Muscle layer of duodenum (tissue), 2 donors: Measurements from ENCODE around the gene ADRB1.

Experiments
- H3K27ac ChIP-seq: one replicate; pipeline ENCODE4 v1.7.0; 2013; ENCODE audit warnings: mild to moderate bottlenecking, low read length
- H3K27me3 ChIP-seq: one replicate; pipeline ENCODE4 v1.7.0; 2013; ENCODE audit warnings: low read depth, mild to moderate bottlenecking, control low read depth, low read length
- H3K36me3 ChIP-seq, 2 donors: one replicate each; pipeline ENCODE4 v1.7.0; 2013; ENCODE audit warnings: low read length in 2 of 2, control low read depth in 1 of 2, mild to moderate bottlenecking in 1 of 2; ENCODE audit not compliant: insufficient read depth in 2 of 2, control insufficient read depth in 1 of 2
- H3K4me1 ChIP-seq, 2 donors: one replicate each; pipeline ENCODE4 v1.7.0; 2013; ENCODE audit warnings: low read length in 2 of 2, mild to moderate bottlenecking in 2 of 2, control low read depth in 1 of 2, moderate library complexity in 1 of 2; ENCODE audit not compliant: insufficient read depth in 2 of 2, control insufficient read depth in 1 of 2
- H3K4me3 ChIP-seq, 2 donors: one replicate each; pipeline ENCODE4 v1.7.0; 2013; ENCODE audit warnings: low read length in 2 of 2, low read depth in 1 of 2, mild to moderate bottlenecking in 1 of 2
- H3K9me3 ChIP-seq, 2 donors: one replicate each; pipeline ENCODE4 v1.7.0; 2013; ENCODE audit warnings: low read length in 2 of 2, control low read depth in 1 of 2, mild to moderate bottlenecking in 1 of 2; ENCODE audit not compliant: control insufficient read depth in 1 of 2
- donor health status: healthy.

ADRB1 gene

GRCh38 chr10:114017271-114017670 is 26.4 kb upstream of the ADRB1 start:
- H3K4me1 ChIP-seq: peaks cover 0 to 13% of the 10 kb centered on the region in 2 donors
- no peaks in the 10 kb centered on the region for H3K9me3 ChIP-seq
- H3K27ac ChIP-seq: no peak overlapping the region
- H3K4me3 ChIP-seq: no peak overlapping the region
- H3K27me3 ChIP-seq: no peaks in the 10 kb centered on the region
- no peaks in the 10 kb centered on the region for H3K36me3 ChIP-seq

- H3K27me3 ChIP-seq: no peaks in the 10 kb centered on the region
- H3K4me3 ChIP-seq: no peak overlapping the region
- no peak overlapping the region for H3K27ac ChIP-seq
- H3K36me3 ChIP-seq: no peaks in the 10 kb centered on the region
- H3K9me3 ChIP-seq: no peaks in the 10 kb centered on the region
- H3K4me1 ChIP-seq: peaks cover 0 to 19% of the 10 kb centered on the region in 2 donors
Observed at GRCh38 chr10:114017873-114018272, 25.8 kb upstream of the ADRB1 start.

- Histone ChIP-seq H3K4me1 (peaks cover 0 to 24% of the 10 kb centered on the region in 2 donors), H3K36me3 (no peaks in the 10 kb centered on the region), H3K4me3 (no peak overlapping the region), H3K27me3 (no peaks in the 10 kb centered on the region), H3K9me3 (no peaks in the 10 kb centered on the region), H3K27ac (no peak overlapping the region)
Observed at GRCh38 chr10:114019226-114019625, 24.4 kb upstream of the ADRB1 start.

GRCh38 chr10:114021154-114021553 is 22.5 kb upstream of the ADRB1 start:
- Histone ChIP-seq H3K27me3 (no peaks in the 10 kb centered on the region), H3K4me1 (peaks cover 0 to 24% of the 10 kb centered on the region in 2 donors), H3K4me3 (no peak overlapping the region), H3K27ac (no peak overlapping the region), H3K9me3 (no peaks in the 10 kb centered on the region), H3K36me3 (no peaks in the 10 kb centered on the region)

- peaks cover 0 to 24% of the 10 kb centered on the region in 2 donors for H3K4me1 ChIP-seq
- no peak overlapping the region for H3K27ac ChIP-seq
- no peaks in the 10 kb centered on the region for H3K36me3 ChIP-seq
- no peaks in the 10 kb centered on the region for H3K27me3 ChIP-seq
- H3K9me3 ChIP-seq: no peaks in the 10 kb centered on the region
- H3K4me3 ChIP-seq: no peak overlapping the region
Observed at GRCh38 chr10:114021717-114022680, 21.7 kb upstream of the ADRB1 start.

GRCh38 chr10:114022766-114023597 is 20.7 kb upstream of the ADRB1 start:
- Histone ChIP-seq H3K27ac (no peak overlapping the region), H3K27me3 (no peaks in the 10 kb centered on the region), H3K36me3 (no peaks in the 10 kb centered on the region), H3K4me1 (peaks cover 0 to 24% of the 10 kb centered on the region in 2 donors), H3K9me3 (no peaks in the 10 kb centered on the region), H3K4me3 (no peak overlapping the region)

GRCh38 chr10:114024876-114025610 is 18.6 kb upstream of the ADRB1 start:
- Histone ChIP-seq H3K9me3 (no peaks in the 10 kb centered on the region), H3K27me3 (no peaks in the 10 kb centered on the region), H3K4me1 (peaks cover 0 to 24% of the 10 kb centered on the region in 2 donors), H3K4me3 (no peak overlapping the region), H3K27ac (no peak overlapping the region), H3K36me3 (no peaks in the 10 kb centered on the region)

GRCh38 chr10:114025611-114026130 is 18.0 kb upstream of the ADRB1 start:
- Histone ChIP-seq H3K4me3 (no peak overlapping the region), H3K36me3 (no peaks in the 10 kb centered on the region), H3K4me1 (peaks cover 0 to 24% of the 10 kb centered on the region in 2 donors), H3K27me3 (no peaks in the 10 kb centered on the region), H3K27ac (no peak overlapping the region), H3K9me3 (no peaks in the 10 kb centered on the region)

- Histone ChIP-seq H3K36me3 (no peaks in the 10 kb centered on the region), H3K27ac (no peak overlapping the region), H3K4me3 (no peak overlapping the region), H3K27me3 (no peaks in the 10 kb centered on the region), H3K4me1 (peaks cover 0 to 20% of the 10 kb centered on the region in 2 donors), H3K9me3 (no peaks in the 10 kb centered on the region)
Observed at GRCh38 chr10:114026189-114027040, 17.3 kb upstream of the ADRB1 start.

GRCh38 chr10:114027041-114027394 is 16.6 kb upstream of the ADRB1 start:
- Histone ChIP-seq H3K4me1 (peaks cover 0 to 14% of the 10 kb centered on the region in 2 donors), H3K9me3 (no peaks in the 10 kb centered on the region), H3K27me3 (no peaks in the 10 kb centered on the region), H3K36me3 (no peaks in the 10 kb centered on the region), H3K4me3 (no peak overlapping the region), H3K27ac (no peak overlapping the region)
